Natural killer cell (primary cell): ENCODE results near the gene MAP3K19. TPM values are rescaled to one million over a fixed set of nuclear protein-coding genes. Genes with fewer than 3 reads are reported as not detected.

ENCODE experiments used
- ATAC-seq, 3 donors: fragments of 150-1000 bp in 2 of 3; fragments of 200-7000 bp in 1 of 3; cut with Tn5 transposase; 1 replicate in 1 of 3; 2 replicates in 2 of 3; pipeline ENCODE4 v1.10.0; 2021; ENCODE audit warnings: mild to moderate bottlenecking in 2 of 3, moderate library complexity in 2 of 3
- DNase-seq, 2 donors: peaks; one replicate each; pipeline versions ENCODE4 v3.0.0 to v3.0.0-alpha.2; 2013 to 2021; ENCODE audit warnings: mixed read lengths in 1 of 2
- H3K27ac ChIP-seq: one replicate; pipeline ENCODE4 v1.5.1; 2013; ENCODE audit warnings: mild to moderate bottlenecking, low read length
- H3K27me3 ChIP-seq: one replicate; pipeline ENCODE4 v1.6.1; 2013; ENCODE audit warnings: low read length; ENCODE audit not compliant: control insufficient read depth, insufficient read depth
- H3K36me3 ChIP-seq: one replicate; pipeline ENCODE4 v1.6.1; 2013; ENCODE audit warnings: low read length; ENCODE audit not compliant: control insufficient read depth, insufficient read depth
- H3K4me1 ChIP-seq: one replicate; pipeline ENCODE4 v1.6.1; 2013; ENCODE audit warnings: low read length; ENCODE audit not compliant: control insufficient read depth, insufficient read depth
- H3K4me3 ChIP-seq: one replicate; pipeline ENCODE4 v1.5.1; 2013; ENCODE audit warnings: low read length
- H3K9me3 ChIP-seq: one replicate; pipeline ENCODE4 v1.6.1; 2013; ENCODE audit warnings: low read length; ENCODE audit not compliant: control insufficient read depth, insufficient read depth
- H3K27ac Mint-ChIP-seq, 2 donors: one replicate each; pipeline ENCODE4 v1.8.0; 2022; ENCODE audit warnings: mild to moderate bottlenecking in 2 of 2, mixed read lengths in 2 of 2, moderate library complexity in 1 of 2
- H3K27me3 Mint-ChIP-seq, 2 donors: one replicate each; pipeline ENCODE4 v1.8.0; 2022; ENCODE audit warnings: low read depth in 2 of 2, mixed read lengths in 2 of 2
- H3K36me3 Mint-ChIP-seq: one replicate; pipeline ENCODE4 v1.8.0; 2022; ENCODE audit warnings: mixed read lengths
- H3K4me1 Mint-ChIP-seq, 2 donors: one replicate each; pipeline ENCODE4 v1.8.0; 2022; ENCODE audit warnings: mixed read lengths in 2 of 2
- H3K4me3 Mint-ChIP-seq: one replicate; pipeline ENCODE4 v1.8.0; 2022; ENCODE audit warnings: mild to moderate bottlenecking, moderate library complexity, mixed read lengths
- H3K9me3 Mint-ChIP-seq, 2 donors: one replicate each; pipeline ENCODE4 v1.8.0; 2022; ENCODE audit warnings: mixed read lengths in 2 of 2
- CTCF ChIP-seq: fragments of 200-600 bp; IDR thresholded peaks from one replicate; pipeline ENCODE4 v1.8.0; 2022; ENCODE audit warnings: antibody characterized with exemption
- WGBS: methylation state at CpG from one replicate; pipeline ENCODE4 v1.1.7; 2013; ENCODE audit warnings: missing lambda C conversion rate; ENCODE audit not compliant: insufficient coverage; 5-methylcytosine and 5-hydroxymethylcytosine counted together
- intact Hi-C: fragments of 100-400 bp; cut with micrococcal nuclease; formaldehyde crosslinking; loops from one replicate; pipeline ENCODE4 v1.14.2; 2022
- total RNA-seq, 4 donors: library from RNA; stranded (reverse); fragments of 120-200 nt in 1 of 4; gene quantifications; one replicate each; pipeline versions ENCODE4 v1.2.3 to v1.2.4, GENCODE V29; 2013 to 2022

MAP3K19 gene
- total RNA-seq, 3 donors from 2014 or later (not counting 1 experiment from before 2014, with no cell fraction given) = not detected

- no peak overlapping the region for H3K27ac ChIP-seq
- H3K36me3 Mint-ChIP-seq = no peaks in the 10 kb centered on the region
- intact Hi-C loops = loop anchor here (1.0 to 10.0 kb wide), 2 partner anchors 591 to 706 kb away; no protein-coding TSS in a partner anchor
- peaks cover 3% of the 10 kb centered on the region for H3K27me3 ChIP-seq
- ATAC-seq = peak; percentile 66 to 95 (median 76)
- no peak overlapping the region for H3K4me3 ChIP-seq
- no peak overlapping the region for H3K4me3 Mint-ChIP-seq
- H3K9me3 ChIP-seq = no peaks in the 10 kb centered on the region
- H3K9me3 Mint-ChIP-seq = no peaks in the 10 kb centered on the region
- peaks cover 5 to 8% of the 10 kb centered on the region in 2 donors for H3K4me1 Mint-ChIP-seq
- no peaks in the 10 kb centered on the region for H3K36me3 ChIP-seq
- peak; percentile 94 for TF ChIP-seq CTCF
- no peak overlapping the region for H3K27ac Mint-ChIP-seq
- 13% methylated on average over 17 of the region's 17 CpGs for WGBS
- H3K27me3 Mint-ChIP-seq = peaks cover 18 to 36% of the 10 kb centered on the region in 2 donors
- peak; percentile 47 to 82 for DNase-seq
- peaks cover 5% of the 10 kb centered on the region for H3K4me1 ChIP-seq
These were observed 43.1 kb downstream of the MAP3K19 start for GRCh38 chr2:135004005-135004746.

GRCh38 chr2:135002836-135003235 is 44.4 kb downstream of the MAP3K19 start:
- DNase-seq = no peak
- no peak for TF ChIP-seq CTCF
- Mint-ChIP-seq H3K27me3 (peaks cover 18 to 35% of the 10 kb centered on the region in 2 donors), H3K36me3 (no peaks in the 10 kb centered on the region), H3K4me3 (no peak overlapping the region), H3K27ac (no peak overlapping the region), H3K4me1 (peaks cover 5 to 8% of the 10 kb centered on the region in 2 donors), H3K9me3 (no peaks in the 10 kb centered on the region)
- ATAC-seq = no peak
- WGBS = 85% methylated on average over 4 of the region's 4 CpGs
- intact Hi-C loops = loop anchor here (10.0 kb wide), 1 partner anchor 592 kb away; no protein-coding TSS in a partner anchor
- no peak overlapping the region for H3K27ac ChIP-seq
- H3K4me3 ChIP-seq = no peak overlapping the region
- no peaks in the 10 kb centered on the region for H3K9me3 ChIP-seq
- H3K4me1 ChIP-seq = peaks cover 5% of the 10 kb centered on the region
- H3K27me3 ChIP-seq = peaks cover 3% of the 10 kb centered on the region
- no peaks in the 10 kb centered on the region for H3K36me3 ChIP-seq

- no peak overlapping the region for H3K4me3 Mint-ChIP-seq
- Histone ChIP-seq H3K9me3 (no peaks in the 10 kb centered on the region), H3K4me3 (no peak overlapping the region), H3K27me3 (peaks cover under 1% of the 10 kb centered on the region), H3K4me1 (peaks cover 5% of the 10 kb centered on the region), H3K27ac (no peak overlapping the region), H3K36me3 (no peaks in the 10 kb centered on the region)
- H3K4me1 Mint-ChIP-seq = peaks cover 5% of the 10 kb centered on the region in 2 donors
- H3K27ac Mint-ChIP-seq = no peak overlapping the region
- DNase-seq = no peak
- H3K9me3 Mint-ChIP-seq = no peaks in the 10 kb centered on the region
- intact Hi-C loops = no loop called here
- no peak for TF ChIP-seq CTCF
- WGBS = 89% methylated on average over 2 of the region's 2 CpGs
- H3K27me3 Mint-ChIP-seq = peaks cover 4 to 6% of the 10 kb centered on the region in 2 donors
- ATAC-seq = no peak
- no peaks in the 10 kb centered on the region for H3K36me3 Mint-ChIP-seq
These were observed 47.7 kb downstream of the MAP3K19 start for GRCh38 chr2:134999521-134999920.
